NCI-H1694 treated with DMSO at 0.1 percent for 48 hours (cell line): ENCODE results near the gene HS6ST3.

Source experiments
- DNase-seq: peaks from one replicate; lab custom pipeline; 2025; lab: John Stamatoyannopoulos, UW

The HS6ST3 gene

GRCh38 chr13:96651598-96651997 lies 561.7 kb downstream of the HS6ST3 start:
- DNase-seq, result no peak

GRCh38 chr13:96652506-96652905 lies 562.6 kb downstream of the HS6ST3 start:
- DNase-seq, result no peak

- no peak for DNase-seq
Measured at GRCh38 chr13:96661612-96662011, 571.7 kb downstream of the HS6ST3 start.

GRCh38 chr13:96662036-96662435 lies 572.1 kb downstream of the HS6ST3 start:
- DNase-seq, result no peak

- DNase-seq, result peak; percentile 13
Measured at GRCh38 chr13:96667294-96668018, 577.5 kb downstream of the HS6ST3 start.

GRCh38 chr13:96671073-96671472 lies 581.2 kb downstream of the HS6ST3 start:
- DNase-seq, result no peak

GRCh38 chr13:96672016-96672415 lies 582.1 kb downstream of the HS6ST3 start:
- no peak for DNase-seq

- no peak for DNase-seq
Measured at GRCh38 chr13:96673825-96674224, 583.9 kb downstream of the HS6ST3 start.

GRCh38 chr13:96677029-96677428 lies 587.1 kb downstream of the HS6ST3 start:
- DNase-seq, result no peak

- DNase-seq, result no peak
Measured at GRCh38 chr13:96678801-96679200, 588.9 kb downstream of the HS6ST3 start.

GRCh38 chr13:96680898-96681297 lies 591.0 kb downstream of the HS6ST3 start:
- no peak for DNase-seq

- no peak for DNase-seq
Measured at GRCh38 chr13:96681766-96682165, 591.9 kb downstream of the HS6ST3 start.

GRCh38 chr13:96684469-96684868 lies 594.6 kb downstream of the HS6ST3 start:
- no peak for DNase-seq

- DNase-seq, result no peak
Measured at GRCh38 chr13:96684907-96685306, 595.0 kb downstream of the HS6ST3 start.

- DNase-seq, result no peak
Measured at GRCh38 chr13:96686286-96686685, 596.4 kb downstream of the HS6ST3 start.

GRCh38 chr13:96687191-96687590 lies 597.3 kb downstream of the HS6ST3 start:
- DNase-seq, result no peak

- no peak for DNase-seq
Measured at GRCh38 chr13:96690998-96691397, 601.1 kb downstream of the HS6ST3 start.

GRCh38 chr13:96696389-96696900 lies 606.5 kb downstream of the HS6ST3 start:
- no peak for DNase-seq

GRCh38 chr13:96700657-96701056 lies 610.8 kb downstream of the HS6ST3 start:
- DNase-seq, result no peak

GRCh38 chr13:96707146-96707545 lies 617.2 kb downstream of the HS6ST3 start:
- DNase-seq, result no peak

GRCh38 chr13:96710166-96710862 lies 620.4 kb downstream of the HS6ST3 start:
- no peak for DNase-seq

GRCh38 chr13:96720446-96720845 lies 630.5 kb downstream of the HS6ST3 start:
- DNase-seq, result no peak

- no peak for DNase-seq
Measured at GRCh38 chr13:96726651-96727050, 636.7 kb downstream of the HS6ST3 start.
